ENCODE results near the gene GNPDA1. TPM values are rescaled to one million over a fixed set of nuclear protein-coding genes. Genes with fewer than 3 reads are reported as not detected.

The GNPDA1 gene
- total and polyA plus RNA-seq, 9 of the 15 experiments (the other 6 are each of a cell fraction or from before 2014, with no cell fraction given): 14.1 to 145 (median 52.2) TPM

GRCh38 chr5:141968914-141969608, 43.8 kb downstream of the GNPDA1 start, which contains the start of gene RNF14 (continued):
- TF ChIP-seq THRB (CRISPR knock-in tag; conservative IDR thresholded peaks at IDR 0.05) (peak; percentile 78), PHF21A (IDR thresholded peaks at IDR 0.05; ENCODE audit: borderline replicate concordance, low read depth) (no peak), ERF (CRISPR knock-in tag; IDR thresholded peaks at IDR 0.05) (no peak; the same call in 1 of the 2 replicates), SIN3A (IDR thresholded peaks at IDR 0.05; ENCODE audit: borderline replicate concordance in 2 of 2, control insufficient read depth in 1 of 2, low read depth in 2 of 2, low read length in 2 of 2) (peak in 1 of 2 experiments; percentile 64; a peak in 2 of 4 replicates), ATF7 (IDR thresholded peaks at IDR 0.05) (peak; percentile 79), CREB3 (tag; conservative IDR thresholded peaks at IDR 0.05; ENCODE audit: low read depth) (0 out of 2 replicates have a peak, but pooled peaks have one; percentile 1), ZNF695 (CRISPR knock-in tag; IDR thresholded peaks at IDR 0.05) (peak; percentile 43; the same call in 1 of the 2 replicates), POLR2A (conservative IDR thresholded peaks at IDR 0.05) (peak; percentile 98), ZNF639 (CRISPR knock-in tag; conservative IDR thresholded peaks at IDR 0.05 in 1 of 2, IDR thresholded peaks at IDR 0.05 in 1 of 2) (peak in 1 of 2 experiments; percentile 91; a peak in 2 of 4 replicates), FOXP1 (CRISPR knock-in tag; IDR thresholded peaks at IDR 0.05) (peak; percentile 56; the same call in 1 of the 2 replicates), SAP30 (IDR thresholded peaks at IDR 0.05; ENCODE audit: borderline replicate concordance, insufficient read depth, low read depth, low read length, poor library complexity, severe bottlenecking) (peak; percentile 70), ZNF140 (CRISPR knock-in tag; IDR thresholded peaks at IDR 0.05) (no peak), MBD2 (IDR thresholded peaks at IDR 0.05; ENCODE audit: borderline replicate concordance, low read depth) (peak; percentile 83; the same call in 1 of the 2 replicates), THAP12 (CRISPR knock-in tag; IDR thresholded peaks at IDR 0.05) (peak; percentile 80), ZBTB9 (CRISPR knock-in tag; IDR thresholded peaks at IDR 0.05) (peak; percentile 69; the same call in 1 of the 2 replicates), TFE3 (CRISPR knock-in tag; IDR thresholded peaks at IDR 0.05) (no peak)
